Measurements from ENCODE around the gene GPN3. TPM values are rescaled to one million over a fixed set of nuclear protein-coding genes. Genes with fewer than 3 reads are reported as not detected.

GPN3 gene
- total and polyA plus RNA-seq, 2 of the 13 experiments (the other 11 are each of a cell fraction or from before 2014, with no cell fraction given): 28.7 to 29.5 TPM

DNA sequence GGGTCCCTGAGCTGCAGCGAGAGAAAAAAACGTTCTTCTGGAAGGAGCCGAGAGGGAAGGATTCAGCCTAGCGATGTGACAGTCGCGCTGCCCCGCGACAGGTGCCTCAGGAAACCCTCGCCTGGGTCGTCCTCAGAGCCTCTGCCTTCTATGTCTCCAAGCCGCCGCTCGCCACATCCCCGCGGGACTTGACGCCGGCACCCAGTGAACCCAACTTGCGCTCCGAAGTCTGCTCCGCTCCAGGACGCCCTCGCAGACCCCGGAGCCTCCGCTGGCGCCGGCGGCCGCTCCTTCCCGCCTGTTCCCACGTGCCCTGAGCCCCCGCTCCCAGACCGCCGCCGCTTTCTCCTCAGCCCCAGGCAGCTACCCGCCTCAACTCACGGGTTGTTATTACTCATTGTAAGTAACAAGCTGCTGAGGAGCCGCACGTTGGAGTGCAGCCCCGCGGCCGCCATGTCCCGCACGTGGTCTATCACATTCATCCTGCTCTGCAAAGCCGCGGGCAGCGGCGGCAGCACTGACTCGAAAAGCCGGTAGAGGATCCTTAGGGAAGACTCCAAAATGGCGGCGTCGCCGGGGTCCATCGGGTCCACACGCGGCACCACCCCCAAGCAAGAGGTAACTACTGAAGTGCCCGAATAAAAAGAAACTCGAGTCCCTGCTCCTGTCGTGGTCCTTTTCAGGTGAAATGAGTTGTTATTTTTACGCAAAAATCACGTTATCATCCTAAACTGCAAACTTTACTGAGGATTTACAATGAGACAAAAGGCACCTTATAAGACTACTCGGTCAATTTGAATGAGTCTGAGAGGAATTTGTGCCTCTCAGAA lies 64.7 kb downstream of the GPN3 start, which contains the start of gene ANAPC7:
TSS of gene ANAPC7 (minus strand) at position 563 of the 830 bp plus-strand sequence. CDS start at position 482, 81 bp downstream.
- Histone ChIP-seq H3K4me1 (ENCODE audit: insufficient read depth, low read length) (peaks cover 34% of the 10 kb centered on the region), H2AFZ (ENCODE audit: low read length) (peak within 1 kb of the TSS; percentile 100), H3K36me3 (replicated peaks in 1 of 2; ENCODE audit: control insufficient read depth in 1 of 2, insufficient read depth in 2 of 2, low read length in 2 of 2) (peaks cover 1 to 7% of the 10 kb centered on the region in 2 experiments; a peak in 3 of 5 replicates), H4K20me1 (ENCODE audit: insufficient read depth, low read length) (no peaks in the 10 kb centered on the region), H3K4me2 (ENCODE audit: low read depth, low read length) (peak within 1 kb of the TSS; percentile 79), H3K4me3 (replicated peaks in 1 of 3; ENCODE audit: insufficient read depth in 1 of 3, low read depth in 2 of 3, low read length in 3 of 3) (peak within 1 kb of the TSS; percentile 68 to 88 (median 78)), H3K79me2 (ENCODE audit: insufficient read depth, low read length) (peaks cover 28% of the 10 kb centered on the region), H3K27ac (ENCODE audit: extremely low read length, insufficient read depth, low read length) (peak within 1 kb of the TSS; percentile 95), H3K27me3 (ENCODE audit: control insufficient read depth in 1 of 2, insufficient read depth in 2 of 2, low read length in 2 of 2) (no peaks in the 10 kb centered on the region; a peak in 1 of 5 replicates), H3K9ac (ENCODE audit: insufficient read depth, low read depth, low read length) (peak within 1 kb of the TSS; percentile 94), H3K9me3 (ENCODE audit: low read length) (no peaks in the 10 kb centered on the region)
- under 1% methylated on average over 12 of the region's 62 CpGs for WGBS (ENCODE audit: low lambda C conversion rate)
- peak; percentile 85 for DNase-seq (ENCODE audit: low spot score)
- BruUV-seq (replicated peaks): TSS peak; percentile 83
- ATAC-seq: peak; percentile 93
- FAIRE-seq: peak; percentile 53
- intact Hi-C loops (cut with micrococcal nuclease; ENCODE audit: unreplicated experiment): no loop called here
- in situ Hi-C loops (cut with HindIII; ENCODE audit: extremely low pct_ligation_motif_present, low pct_unique_long_range_greater_than_20kb): no loop called here
- CTCF ChIA-PET (ENCODE audit: low intra/inter-chr PET ratio, low total read pairs): interaction anchor here (1.2 kb wide), 1 partner anchor 28 kb away, joined by 5 read pairs; no protein-coding TSS in a partner anchor
- POLR2A ChIA-PET: interaction anchor here (0.8 to 1.3 kb wide), 2 partner anchors 28 to 65 kb away, joined by 3 to 4 read pairs; partner anchors contain the start of gene GPN3
- TF ChIP-seq ZSCAN12 (CRISPR knock-in tag; IDR thresholded peaks at IDR 0.05) (0 out of 2 replicates have a peak, but pooled peaks have one; percentile 8), ZBTB43 (CRISPR knock-in tag; conservative IDR thresholded peaks at IDR 0.05) (peak; percentile 13; the same call in 1 of the 2 replicates), ZNF343 (CRISPR knock-in tag; IDR thresholded peaks at IDR 0.05) (peak; percentile 44; the same call in 1 of the 2 replicates), ZNF33A (CRISPR knock-in tag; IDR thresholded peaks at IDR 0.05; ENCODE audit: borderline replicate concordance) (peak; percentile 84; the same call in 1 of the 2 replicates), ZNF230 (CRISPR knock-in tag; IDR thresholded peaks at IDR 0.05) (no peak), ZNF704 (CRISPR knock-in tag; IDR thresholded peaks at IDR 0.05; ENCODE audit: borderline replicate concordance) (peak; percentile 61; the same call in 1 of the 2 replicates), ZSCAN31 (CRISPR knock-in tag; IDR thresholded peaks at IDR 0.05; ENCODE audit: low read depth) (peak; percentile 62; the same call in 1 of the 2 replicates), RFX3 (CRISPR knock-in tag; IDR thresholded peaks at IDR 0.05) (no peak), HOMEZ (CRISPR knock-in tag; IDR thresholded peaks at IDR 0.05; ENCODE audit: low read depth) (peak; percentile 25; the same call in 1 of the 2 replicates), ZNF468 (CRISPR knock-in tag; IDR thresholded peaks at IDR 0.05) (no peak), POLR2A (IDR thresholded peaks at IDR 0.05; ENCODE audit: insufficient read depth in 1 of 2, low read depth in 2 of 2, low read length in 2 of 2) (peak; percentile 74 to 90), HES4 (CRISPR knock-in tag; IDR thresholded peaks at IDR 0.05; ENCODE audit: borderline replicate concordance) (peak; percentile 61), ZNF484 (CRISPR knock-in tag; IDR thresholded peaks at IDR 0.05; ENCODE audit: borderline replicate concordance, low read depth) (no peak), WIZ (CRISPR knock-in tag; IDR thresholded peaks at IDR 0.05) (0 out of 2 replicates have a peak, but pooled peaks have one; percentile 25), CREM (IDR thresholded peaks at IDR 0.05) (peak; percentile 57), CREM (CRISPR knock-in tag; IDR thresholded peaks at IDR 0.05) (no peak)
- TF ChIP-seq, protein P1, sequence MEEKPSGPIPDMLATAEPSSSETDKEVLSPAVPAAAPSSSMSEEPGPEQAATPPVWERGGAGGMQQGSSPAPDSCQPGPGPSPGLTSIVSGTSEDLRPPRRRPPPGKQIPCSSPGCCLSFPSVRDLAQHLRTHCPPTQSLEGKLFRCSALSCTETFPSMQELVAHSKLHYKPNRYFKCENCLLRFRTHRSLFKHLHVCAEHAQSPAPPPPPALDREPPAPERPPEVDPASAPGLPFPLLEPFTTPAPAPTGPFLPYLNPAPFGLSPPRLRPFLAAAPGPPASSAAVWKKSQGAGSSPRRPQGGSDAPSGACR (CRISPR knock-in tag; IDR thresholded peaks at IDR 0.05): peak; percentile 24; the same call in 1 of the 2 replicates
- TF ChIP-seq, protein P2, sequence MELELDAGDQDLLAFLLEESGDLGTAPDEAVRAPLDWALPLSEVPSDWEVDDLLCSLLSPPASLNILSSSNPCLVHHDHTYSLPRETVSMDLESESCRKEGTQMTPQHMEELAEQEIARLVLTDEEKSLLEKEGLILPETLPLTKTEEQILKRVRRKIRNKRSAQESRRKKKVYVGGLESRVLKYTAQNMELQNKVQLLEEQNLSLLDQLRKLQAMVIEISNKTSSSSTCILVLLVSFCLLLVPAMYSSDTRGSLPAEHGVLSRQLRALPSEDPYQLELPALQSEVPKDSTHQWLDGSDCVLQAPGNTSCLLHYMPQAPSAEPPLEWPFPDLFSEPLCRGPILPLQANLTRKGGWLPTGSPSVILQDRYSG (CRISPR knock-in tag; IDR thresholded peaks at IDR 0.05): no peak

All from HepG2 (cell line).